Measurements from ENCODE around the gene SBF2.
"Not testable (repeated sequence)": the region's sequence is repeated elsewhere in the genome, so short reads cannot be mapped to it uniquely, and the experiment has no call there.

SBF2 gene

DNA sequence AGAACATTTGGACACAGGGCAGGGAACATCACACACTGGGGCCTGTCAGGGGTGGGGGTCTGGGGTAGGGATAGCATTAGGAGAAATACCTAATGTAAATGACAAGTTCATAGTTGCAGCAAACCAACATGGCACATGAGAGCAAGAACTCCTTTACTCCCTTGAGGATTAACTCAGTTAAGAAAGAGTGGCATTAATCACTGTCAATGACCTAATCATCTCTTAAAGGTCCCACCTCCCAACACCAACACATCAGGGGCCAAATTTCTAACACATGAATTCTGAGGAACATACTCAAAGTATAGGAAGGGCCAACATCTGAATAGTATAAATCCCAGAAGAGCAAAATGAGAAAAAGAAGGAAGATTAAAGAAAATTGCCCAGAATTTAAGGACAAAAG is 357.3 kb downstream of the SBF2 start:
- no peak for DNase-seq

DNA sequence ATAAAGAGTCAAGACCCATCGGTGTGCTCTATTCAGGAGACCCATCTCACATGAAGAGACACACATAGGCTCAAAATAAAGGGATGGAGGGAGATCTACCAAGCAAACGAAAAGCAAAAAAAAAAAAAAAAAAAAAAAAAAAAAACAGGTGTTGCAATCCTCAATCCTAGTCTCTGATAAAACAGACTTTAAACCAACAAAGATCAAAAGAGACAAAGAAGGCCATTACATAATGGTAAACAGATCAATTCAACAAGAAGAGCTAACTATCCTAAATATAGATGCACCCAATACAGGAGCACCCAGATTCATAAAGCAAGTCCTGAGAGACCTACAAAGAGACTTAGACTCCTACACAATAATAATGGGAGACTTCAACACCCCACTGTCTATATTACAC is 361.2 kb downstream of the SBF2 start:
- DNase-seq, result not testable (repeated sequence)

DNA sequence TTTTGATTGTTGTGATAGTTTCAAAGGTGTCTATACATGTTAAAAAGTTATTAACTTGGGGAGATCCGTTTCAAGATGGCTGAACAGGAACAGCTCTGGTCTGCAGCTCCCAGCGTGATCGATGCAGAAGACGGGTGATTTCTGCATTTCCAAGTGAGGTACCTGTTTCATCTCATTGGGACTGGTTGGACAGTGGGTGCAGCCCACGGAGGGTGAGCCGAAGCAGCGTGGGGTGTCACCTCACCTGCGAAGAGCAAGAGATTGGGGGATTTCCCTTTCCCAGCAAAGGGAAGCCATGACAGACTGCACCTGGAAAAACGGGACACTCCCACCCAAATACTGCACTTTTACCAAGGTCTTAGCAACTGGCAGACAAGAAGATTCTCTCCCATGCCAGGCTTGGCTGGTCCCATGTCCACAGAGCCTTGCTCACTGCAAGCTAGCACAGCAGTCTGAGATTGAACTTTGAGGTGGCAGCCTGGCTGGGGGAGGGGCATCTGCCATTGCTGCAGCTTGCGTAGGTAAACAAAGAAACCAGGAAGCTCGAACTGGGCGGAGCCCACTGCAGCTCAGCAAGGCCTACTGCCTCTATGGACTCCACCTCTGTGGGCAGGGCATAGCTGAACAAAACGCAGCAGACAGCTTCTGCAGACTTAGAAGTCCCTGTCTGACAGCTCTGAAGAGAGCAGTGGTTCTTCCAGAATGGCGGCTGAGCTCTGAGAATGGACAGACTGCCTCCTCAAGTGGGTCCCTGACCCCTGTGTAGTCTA is 363.3 kb downstream of the SBF2 start:
- DNase-seq, result not testable (repeated sequence)

DNA sequence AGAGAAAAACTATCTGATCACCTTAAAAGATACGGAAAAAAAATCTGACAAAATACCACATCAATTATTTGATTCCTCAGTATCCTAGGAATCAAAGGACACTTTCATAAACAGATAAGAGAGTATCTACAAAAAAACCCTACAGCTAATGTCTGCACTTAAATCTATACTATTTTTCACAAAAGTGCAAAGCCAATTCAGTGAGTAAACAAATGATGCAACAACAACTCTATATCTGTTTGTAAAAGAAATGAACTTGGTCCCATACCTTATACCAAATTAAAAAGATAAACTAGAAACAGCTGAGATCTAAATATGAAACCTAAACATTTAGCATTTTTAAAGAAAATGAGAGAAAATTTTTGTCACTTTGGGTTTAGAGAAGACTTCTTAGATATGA is 366.3 kb downstream of the SBF2 start:
- no peak for DNase-seq

DNA sequence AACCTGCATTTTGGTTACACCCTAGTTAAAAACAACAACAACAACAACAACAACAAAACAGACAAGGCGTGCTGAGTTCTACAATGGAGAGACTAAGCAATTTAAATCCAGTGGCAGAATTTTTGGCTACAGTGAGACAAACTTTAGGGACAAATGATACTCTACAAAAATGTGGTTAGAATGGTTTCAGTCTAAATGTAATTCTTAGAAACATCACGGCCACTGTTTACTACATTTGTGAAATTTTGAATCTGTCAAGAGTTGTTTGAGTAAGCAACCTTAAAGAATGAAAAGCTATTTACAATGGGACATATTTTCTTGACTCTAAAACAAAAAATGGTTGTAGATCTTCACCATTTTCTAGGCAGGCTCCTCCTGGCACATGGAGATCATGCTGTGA is 370.7 kb downstream of the SBF2 start:
- no peak for DNase-seq

DNA sequence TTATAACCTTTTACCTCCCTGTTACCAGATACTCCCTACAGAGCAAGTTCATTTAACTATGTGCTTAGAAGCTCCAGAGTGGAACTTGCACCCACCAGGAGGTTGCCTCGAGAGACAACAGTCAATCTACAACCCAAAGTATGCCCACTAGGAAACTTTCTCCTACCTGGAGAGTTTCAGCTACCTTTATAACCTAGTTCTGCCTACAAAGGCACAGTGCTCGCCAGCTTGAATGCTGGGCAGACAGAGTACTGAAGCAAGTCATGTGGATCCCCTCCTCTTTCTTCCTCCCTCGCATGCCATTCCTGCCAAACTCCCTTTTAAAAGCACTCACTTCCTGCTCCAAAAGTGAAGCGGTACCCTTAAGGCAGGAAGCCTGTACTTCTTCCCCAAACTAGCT is 371.2 kb downstream of the SBF2 start:
- no peak for DNase-seq

DNA sequence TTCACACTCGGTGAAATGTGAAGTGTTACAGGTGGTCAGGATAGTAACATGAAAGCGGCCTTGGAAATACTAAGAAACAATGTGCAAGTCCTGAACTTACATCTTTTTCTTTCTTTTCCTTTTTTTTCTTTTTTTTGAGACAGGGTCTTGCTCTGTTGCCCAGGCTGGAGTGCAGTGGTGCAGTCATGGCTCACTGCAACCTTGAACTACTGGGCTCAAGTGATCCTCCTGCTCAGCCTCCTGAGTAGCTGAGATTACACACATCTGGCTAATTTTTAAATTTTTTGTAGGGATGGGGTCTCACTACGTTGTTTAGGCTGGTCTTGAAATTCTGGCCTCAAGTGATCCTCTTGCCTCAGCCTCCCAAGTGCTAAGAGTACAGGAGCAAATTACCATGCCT is 377.5 kb downstream of the SBF2 start:
- no peak for DNase-seq

DNA sequence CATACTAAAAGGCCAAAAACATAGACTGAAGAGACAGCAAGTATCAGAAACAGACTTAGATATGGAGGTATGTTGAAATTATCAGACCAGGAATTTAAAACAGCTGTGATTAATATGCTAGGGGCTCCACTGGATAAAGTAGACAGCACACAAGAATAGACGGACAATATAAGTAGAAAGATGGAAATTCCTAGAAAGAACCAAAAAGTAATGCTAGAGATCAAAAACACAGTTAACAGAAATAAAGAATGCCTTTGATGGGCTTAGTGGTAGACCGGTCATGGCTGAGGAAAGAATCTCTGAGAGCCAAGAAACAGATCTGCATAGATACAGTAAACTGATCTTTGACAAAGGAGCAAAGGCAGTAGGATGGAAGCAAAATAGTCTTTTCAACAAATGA is 380.0 kb downstream of the SBF2 start:
- DNase-seq, result no peak

DNA sequence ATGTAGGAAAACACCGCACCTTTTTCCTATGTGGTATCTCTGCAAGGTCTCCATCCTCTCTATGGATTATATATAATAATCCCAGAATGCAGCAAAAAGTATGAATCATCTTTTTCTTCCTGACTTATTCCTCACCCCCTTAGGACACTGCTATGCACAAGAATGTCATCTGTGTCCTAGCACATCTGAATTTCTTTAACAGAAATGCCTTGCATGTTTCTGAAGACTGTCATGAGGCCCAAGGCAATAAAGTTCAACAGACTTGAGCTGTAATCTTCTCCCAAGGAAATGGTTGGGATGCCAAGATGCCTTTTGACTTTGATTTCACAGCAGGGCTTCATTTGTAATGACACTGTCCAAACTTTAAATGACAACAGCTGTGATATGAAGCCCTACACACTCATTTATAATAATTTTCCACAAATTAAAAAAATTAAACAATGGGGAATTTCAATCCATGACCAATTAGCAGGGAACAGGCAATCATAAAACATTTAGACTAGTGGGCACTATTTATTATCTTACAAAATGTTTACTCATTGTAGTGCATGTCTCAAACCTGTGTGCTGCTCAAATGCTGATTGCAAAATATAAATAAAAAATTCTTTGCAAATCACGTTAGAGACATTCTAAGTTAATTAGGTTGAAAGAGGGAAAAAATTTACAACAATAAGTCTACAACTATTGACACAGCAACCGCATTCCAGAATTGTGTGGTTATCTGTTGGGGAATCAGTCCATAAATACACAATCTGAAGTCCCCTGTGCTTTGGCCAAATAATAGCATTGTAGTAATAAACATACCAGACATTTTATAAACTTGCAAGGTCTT is 387.8 kb downstream of the SBF2 start:
- no peak for DNase-seq

DNA sequence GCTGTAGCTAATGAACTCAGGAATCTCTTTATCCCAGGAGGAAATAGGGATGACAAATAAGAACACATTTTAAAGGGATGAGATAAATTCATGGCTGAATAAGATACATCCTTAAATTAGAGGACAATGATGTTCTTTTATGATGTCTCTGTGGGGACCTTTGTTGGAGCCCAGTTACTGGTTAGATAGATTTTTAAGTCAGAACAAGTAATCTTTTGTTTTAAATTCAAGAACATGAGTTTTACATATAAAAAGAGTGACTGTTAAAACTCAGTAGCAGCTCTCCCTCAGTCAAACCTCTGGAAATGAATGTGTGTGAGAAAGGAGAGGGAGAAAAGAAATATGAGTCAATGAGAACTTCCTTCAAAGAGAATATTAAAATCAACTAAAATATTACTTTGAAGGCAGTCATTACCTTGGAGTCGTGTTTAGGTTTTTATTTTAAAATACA is 388.5 kb downstream of the SBF2 start:
- DNase-seq, result no peak

DNA sequence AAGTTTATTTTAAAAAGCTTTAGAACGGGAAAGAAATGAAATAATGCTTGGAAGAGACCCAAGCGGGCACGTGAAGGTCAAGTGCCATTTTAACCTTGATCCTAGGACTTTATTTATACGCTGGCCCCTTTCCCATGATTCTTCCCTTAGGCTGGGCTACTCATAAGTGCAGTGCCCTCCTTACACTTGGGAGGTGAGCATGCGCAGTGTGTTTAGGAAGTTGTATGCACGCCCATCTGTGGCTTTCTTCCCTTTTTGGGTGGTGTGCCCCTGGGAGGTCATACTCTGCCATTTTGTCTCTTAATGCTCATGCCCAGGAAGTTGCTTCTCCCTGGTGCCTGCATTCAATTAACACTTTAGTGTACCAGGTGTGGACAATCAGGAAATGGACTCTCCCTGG is 390.4 kb downstream of the SBF2 start:
- no peak for DNase-seq

DNA sequence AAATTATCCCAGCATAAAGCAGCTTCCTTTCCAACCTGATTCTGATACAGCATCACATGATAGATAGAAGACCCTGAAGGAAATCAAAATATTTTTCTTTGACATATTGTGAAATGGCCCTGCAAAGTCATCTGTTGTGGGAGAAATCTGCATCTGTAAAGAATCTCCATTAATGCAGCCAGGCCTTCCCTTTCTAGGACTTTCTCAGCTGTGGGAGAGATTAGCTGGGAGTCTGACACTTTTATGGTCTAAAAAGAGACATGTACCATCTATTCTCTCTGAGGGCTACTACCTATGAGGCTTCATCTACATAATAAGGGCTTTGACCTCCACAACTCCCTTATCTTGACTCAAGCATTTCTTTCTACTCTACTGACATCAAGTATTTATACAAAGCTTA is 392.1 kb downstream of the SBF2 start:
- DNase-seq, result no peak

DNA sequence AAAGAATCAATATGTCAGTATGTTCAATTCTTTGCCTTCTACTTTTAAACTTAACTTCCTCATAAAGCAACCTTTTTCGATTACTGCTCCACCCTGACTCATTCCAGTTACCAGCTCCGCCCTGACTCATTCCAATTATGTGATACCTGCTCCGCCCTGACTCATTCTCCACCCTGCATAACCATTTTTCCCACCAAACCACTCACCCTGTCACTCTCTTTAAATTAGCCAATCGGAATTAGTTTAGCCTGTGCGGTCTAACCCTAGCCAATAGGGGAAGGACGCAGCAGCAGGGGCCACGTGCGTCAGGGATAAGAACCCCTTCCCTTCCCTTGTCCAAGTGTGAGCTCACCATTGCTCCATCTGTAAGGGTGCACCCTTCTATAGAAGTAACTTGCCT is 393.8 kb downstream of the SBF2 start:
- not testable (repeated sequence) for DNase-seq

DNA sequence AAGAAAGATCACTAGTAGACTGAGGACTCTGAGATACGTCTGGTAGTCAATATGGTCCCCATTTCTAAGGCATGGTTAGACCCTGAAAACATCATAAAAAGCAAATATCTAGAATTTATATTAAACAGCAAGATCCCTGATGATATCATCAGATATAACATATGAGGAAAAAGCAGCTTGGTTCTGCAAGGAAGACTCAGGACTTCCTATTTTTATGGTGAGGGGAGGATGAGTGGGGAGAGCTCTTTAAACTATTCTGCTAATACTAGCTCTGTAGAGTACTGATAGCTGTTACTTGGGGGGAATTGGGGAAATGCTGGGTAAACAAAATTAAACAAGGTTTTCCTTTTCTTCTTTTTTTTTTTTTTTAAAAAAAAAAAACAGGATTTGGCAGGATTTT is 394.3 kb downstream of the SBF2 start:
- no peak for DNase-seq

DNA sequence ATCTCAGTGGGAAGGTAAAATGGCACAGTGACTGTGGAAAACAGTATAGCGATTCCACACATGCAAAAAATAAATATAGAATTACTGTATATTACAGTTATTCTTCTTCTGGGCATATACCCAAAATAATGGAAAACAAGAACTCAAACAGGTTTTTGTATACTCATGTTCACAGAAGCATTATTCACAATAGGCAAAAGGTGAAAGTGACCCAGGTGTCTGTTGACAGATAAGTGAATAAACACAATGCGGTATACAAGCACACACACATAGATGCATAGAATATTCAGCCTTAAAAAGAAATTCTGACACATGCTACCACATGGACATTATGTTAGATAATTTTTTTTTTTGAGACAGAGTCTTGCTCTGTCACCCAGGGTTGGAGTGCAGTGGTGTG is 397.1 kb downstream of the SBF2 start:
- DNase-seq, result no peak

DNA sequence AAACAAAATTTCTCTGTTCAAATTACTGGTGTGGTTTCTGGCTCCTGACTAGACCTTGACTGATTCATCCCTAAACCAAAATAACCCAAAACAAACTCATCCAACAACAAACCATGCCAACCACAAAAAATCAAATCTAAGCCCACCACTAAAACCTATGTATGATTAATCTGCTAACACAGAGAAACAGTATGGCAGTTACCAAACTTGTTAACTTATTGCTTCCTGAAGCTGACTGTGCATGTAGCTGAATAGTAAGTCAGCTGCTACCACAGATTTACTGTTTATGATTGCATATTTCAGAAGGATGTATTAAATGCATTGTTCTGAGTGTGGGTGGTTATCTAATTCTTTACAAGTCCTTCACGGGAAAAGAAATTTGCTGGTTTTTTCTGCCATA is 399.0 kb downstream of the SBF2 start:
- no peak for DNase-seq

DNA sequence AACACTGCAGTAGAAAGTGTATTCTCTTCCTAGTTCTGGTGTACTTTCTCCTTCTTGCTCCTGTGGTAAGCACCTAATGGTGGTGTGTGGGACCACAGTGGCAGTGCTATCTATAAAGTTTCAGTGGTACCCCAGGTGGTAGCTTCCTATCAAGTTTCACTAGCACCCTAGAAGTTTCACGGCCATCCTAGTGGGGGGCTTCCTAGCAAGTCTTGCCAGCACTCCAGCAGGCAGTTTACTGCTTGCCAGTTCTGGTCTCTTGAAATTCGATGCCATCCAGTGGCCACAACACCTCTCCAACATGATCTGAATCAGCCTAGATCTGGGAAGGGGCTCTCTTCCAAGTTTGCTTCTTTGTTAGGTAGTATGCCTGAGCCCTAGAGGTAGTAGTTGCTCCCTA is 400.5 kb downstream of the SBF2 start:
- DNase-seq, result no peak

DNA sequence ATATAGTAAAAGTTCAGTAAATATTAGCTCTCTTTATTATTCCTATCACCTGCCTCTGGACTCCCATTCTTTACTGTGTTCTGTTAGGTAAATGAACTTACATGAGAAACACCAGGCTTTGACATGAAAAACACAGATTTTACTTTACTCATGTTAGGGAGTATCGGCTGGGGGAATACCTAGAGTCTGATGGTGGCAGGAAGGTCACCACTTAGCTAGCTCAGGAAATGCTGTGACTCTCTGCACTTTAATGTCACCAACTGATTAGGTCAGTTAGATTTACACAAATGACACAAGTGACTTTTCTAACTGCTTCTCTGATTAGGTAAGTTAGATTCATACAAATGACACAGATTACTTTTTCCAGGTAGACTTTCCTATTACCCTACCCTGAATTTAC is 405.1 kb downstream of the SBF2 start:
- DNase-seq, result no peak

DNA sequence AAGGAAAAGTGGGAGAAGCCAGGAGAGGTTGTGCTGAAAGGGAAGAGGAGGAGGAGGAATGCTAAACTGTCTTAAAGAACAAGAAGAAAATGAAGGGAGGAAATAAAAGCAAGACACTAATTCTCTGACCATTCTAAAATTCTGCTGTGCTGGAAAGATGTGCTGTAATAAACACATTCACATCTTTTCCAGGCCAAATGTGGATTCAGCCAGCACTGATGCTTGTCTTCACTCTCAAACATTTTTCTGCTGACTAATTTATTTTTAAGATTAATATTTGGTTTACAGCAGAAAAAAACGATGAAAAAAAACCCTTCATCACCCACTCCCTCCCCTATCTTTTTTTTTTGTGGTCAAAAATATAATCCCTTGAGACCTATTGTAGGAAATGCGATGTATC is 406.5 kb downstream of the SBF2 start:
- no peak for DNase-seq

DNA sequence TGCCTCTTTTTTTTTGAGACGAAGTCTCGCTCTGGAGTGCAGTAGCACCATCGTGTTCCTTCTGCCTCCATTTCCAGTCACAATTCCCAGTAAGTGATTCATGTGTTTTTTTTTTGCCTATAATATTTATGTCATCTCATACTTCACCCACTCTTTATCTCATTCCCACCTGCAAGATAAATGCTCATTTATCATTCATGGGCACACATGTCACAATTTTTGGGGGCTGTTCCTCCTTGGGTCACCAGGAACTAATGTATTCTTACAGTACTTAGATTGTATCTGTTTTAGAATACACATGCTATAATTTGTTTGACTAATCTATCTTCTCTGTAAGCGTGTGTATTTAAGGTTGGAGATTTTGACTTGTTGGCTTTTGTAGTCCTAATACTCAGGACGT is 407.4 kb downstream of the SBF2 start:
- DNase-seq, result no peak

DNA sequence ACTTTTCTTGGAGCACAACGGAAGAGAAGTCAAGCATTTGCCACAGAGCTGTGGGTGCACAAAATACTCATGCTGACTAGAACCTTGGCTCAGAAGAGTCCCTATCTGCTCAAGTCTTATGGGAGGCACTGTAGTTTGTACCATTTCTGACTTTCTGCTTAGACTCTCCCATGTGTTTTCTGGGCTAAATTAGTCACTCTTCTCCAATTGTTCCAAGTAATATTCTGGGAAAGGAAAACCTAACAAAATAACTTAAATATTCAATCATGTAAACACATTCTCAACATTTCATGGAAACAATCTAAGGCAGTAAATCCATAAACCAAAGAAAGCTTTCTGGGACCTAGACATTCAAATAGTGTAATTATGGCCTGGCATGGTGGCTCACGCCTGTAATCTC is 409.4 kb downstream of the SBF2 start:
- DNase-seq, result no peak

DNA sequence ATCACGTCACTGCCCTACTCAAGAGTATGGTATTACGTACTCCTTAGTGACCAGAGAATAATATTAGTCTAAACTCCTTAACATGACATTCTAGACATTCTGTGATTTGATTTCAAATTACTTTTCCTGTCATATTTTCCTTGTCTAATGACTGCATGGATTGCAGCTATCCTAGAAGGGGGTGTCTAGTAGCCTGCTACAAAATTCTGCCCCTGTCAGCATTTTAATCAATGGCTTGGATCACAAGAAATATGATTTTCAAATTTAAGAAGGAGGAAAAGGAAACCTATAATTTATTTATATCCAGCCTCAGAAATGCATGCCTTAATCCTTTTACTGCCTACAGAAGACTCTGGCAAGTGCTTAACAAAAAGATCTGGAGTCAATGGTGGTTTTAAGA is 413.4 kb downstream of the SBF2 start:
- no peak for DNase-seq

DNA sequence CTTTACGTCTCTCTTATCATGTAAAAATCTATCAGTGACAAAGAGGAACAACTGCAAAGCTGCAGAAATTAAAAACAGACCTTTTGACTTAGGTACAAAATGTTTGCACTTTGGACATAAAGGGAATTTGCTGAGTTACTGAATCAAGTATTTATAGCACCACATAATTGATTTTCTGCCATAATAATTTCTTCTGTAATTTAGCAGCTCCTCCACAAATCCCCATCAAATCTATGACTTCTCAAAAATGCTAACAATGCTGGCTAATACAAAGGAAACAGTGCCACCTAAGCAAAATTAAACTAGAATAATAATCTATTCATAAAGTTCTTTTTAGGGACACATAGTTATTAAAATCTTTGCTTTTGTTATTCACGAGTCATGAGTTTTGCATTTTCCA is 415.1 kb downstream of the SBF2 start:
- no peak for DNase-seq

DNA sequence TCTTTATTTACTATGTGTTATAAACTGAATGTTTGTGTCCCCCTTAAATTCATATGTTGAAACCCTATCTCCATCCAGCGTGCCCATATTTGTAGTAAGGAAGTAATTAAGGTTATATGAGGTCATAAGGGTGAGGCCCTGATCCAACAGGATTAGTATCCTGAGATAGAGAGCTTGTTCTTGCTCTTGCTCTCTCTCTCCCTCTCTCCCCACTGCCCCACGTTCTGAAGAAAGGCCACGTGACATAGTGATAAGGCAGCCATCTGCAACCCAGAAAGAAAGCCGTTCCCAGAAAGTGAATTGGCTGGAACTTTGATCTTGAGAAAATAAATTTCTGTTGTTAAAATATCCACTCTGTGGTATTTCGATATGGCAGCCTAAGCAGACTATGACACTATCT is 417.7 kb downstream of the SBF2 start:
- DNase-seq, result no peak

DNA sequence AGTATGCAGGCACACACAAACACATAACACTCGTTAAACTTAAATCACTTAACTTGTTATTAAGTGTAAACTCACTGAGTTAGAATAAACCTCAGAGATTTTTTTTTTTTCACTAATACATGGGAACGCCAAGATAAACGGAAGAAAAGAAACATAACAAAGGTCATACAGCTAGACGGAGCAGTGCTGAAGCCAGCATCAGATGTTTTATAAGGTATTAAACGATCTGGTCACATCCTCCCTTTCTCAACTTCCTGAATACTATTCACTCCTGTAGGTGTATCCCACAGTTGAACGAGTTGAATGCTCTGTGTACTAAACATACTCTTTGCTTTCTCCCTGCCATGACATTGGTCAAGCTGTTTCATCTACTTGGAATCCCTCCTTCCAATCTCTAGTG is 418.2 kb downstream of the SBF2 start:
- DNase-seq, result no peak

Measured in NCI-H1092 (cell line).